GM12872 (cell line): ENCODE data around the gene SPTBN2.

Experiments used
- CTCF ChIP-seq: IDR thresholded peaks from 3 replicates; pipeline ENCODE4 v1.5.1; 2011; ENCODE audit warnings: low read depth, mild to moderate bottlenecking, low read length, moderate library complexity; ENCODE audit not compliant: insufficient read depth

Gene SPTBN2

GRCh38 chr11:66728693-66729385 is at the start of gene SPTBN2:
SPTBN2 (minus strand) TSS chr11:66729216; CDS start chr11:66721240, 7,976 bp downstream.
- no peak for TF ChIP-seq CTCF

GRCh38 chr11:66768818-66769217 is 39.8 kb upstream of the SPTBN2 start:
- no peak for TF ChIP-seq CTCF

- TF ChIP-seq CTCF: no peak
These were observed 39.1 kb upstream of the SPTBN2 start for GRCh38 chr11:66768088-66768521.

GRCh38 chr11:66767666-66768065 is 38.6 kb upstream of the SPTBN2 start:
- no peak for TF ChIP-seq CTCF

- TF ChIP-seq CTCF: no peak
These were observed 37.7 kb upstream of the SPTBN2 start for GRCh38 chr11:66766681-66767080.

GRCh38 chr11:66762088-66762487 is 33.1 kb upstream of the SPTBN2 start:
- TF ChIP-seq CTCF: no peak

GRCh38 chr11:66752148-66752547 is 23.1 kb upstream of the SPTBN2 start:
- TF ChIP-seq CTCF: no peak
